B cell (primary cell): ENCODE results near the gene CD274.

ENCODE experiments used
- EZH2 ChIP-seq: IDR thresholded peaks from 2 replicates; pipeline ENCODE4 v1.6.1; 2012; ENCODE audit warnings: borderline replicate concordance, low read depth, mild to moderate bottlenecking, moderate library complexity, low read length; ENCODE audit not compliant: insufficient read depth, poor library complexity, severe bottlenecking
- TF ChIP-seq, protein P1 (sequence below): fragments of 200-600 bp; IDR thresholded peaks from one replicate; pipeline ENCODE4 v1.8.0; 2022; ENCODE audit warnings: antibody characterized with exemption, mild to moderate bottlenecking

DNA sequence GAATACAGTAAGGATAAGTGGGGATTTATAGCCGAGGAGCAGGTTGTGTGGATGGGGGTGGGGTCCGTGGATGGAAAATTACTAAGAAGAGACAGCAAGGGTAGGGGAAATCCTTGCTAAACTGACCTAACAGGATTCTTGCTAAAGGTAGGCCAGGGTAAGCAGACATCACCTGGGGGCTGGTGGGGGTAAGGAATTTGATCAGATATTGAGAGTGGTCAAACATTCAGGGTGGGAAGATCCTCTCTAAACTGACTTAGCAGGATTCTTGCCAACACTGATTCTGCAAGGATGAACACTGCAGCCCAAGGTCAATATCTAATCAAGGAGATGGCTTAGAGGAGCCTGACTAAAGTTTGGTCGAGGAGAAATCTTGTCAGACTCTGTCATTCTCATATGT, 9.9 kb upstream of the CD274 start:
- TF ChIP-seq, protein P1, sequence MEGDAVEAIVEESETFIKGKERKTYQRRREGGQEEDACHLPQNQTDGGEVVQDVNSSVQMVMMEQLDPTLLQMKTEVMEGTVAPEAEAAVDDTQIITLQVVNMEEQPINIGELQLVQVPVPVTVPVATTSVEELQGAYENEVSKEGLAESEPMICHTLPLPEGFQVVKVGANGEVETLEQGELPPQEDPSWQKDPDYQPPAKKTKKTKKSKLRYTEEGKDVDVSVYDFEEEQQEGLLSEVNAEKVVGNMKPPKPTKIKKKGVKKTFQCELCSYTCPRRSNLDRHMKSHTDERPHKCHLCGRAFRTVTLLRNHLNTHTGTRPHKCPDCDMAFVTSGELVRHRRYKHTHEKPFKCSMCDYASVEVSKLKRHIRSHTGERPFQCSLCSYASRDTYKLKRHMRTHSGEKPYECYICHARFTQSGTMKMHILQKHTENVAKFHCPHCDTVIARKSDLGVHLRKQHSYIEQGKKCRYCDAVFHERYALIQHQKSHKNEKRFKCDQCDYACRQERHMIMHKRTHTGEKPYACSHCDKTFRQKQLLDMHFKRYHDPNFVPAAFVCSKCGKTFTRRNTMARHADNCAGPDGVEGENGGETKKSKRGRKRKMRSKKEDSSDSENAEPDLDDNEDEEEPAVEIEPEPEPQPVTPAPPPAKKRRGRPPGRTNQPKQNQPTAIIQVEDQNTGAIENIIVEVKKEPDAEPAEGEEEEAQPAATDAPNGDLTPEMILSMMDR, result no peak
- no peak for TF ChIP-seq EZH2
